WTC11 (cell line): ENCODE results near the gene RNF31. TPM values are rescaled to one million over a fixed set of nuclear protein-coding genes. Genes with fewer than 3 reads are reported as not detected.
A peak's percentile ranks its signal among the peaks of the same experiment; 100 is the strongest.

Experiments used
- ATAC-seq: fragments of 200-7000 bp; cut with Tn5 transposase; 2 replicates; pipeline ENCODE4 v1.10.0; 2021; ENCODE audit warnings: mild to moderate bottlenecking, moderate library complexity
- Bru-seq: library from RNA; stranded (reverse); fragments of 400-500 nt; gene quantifications from one replicate; lab custom pipeline; 2021; lab: Mats Ljungman, UMichigan
- CTCF ChIA-PET: fragments of 300-600 bp; sonication (Branson Sonifier 250); formaldehyde crosslinking; loops from one replicate; lab custom pipeline; 2021; ENCODE audit warnings: antibody characterized with exemption; lab: Charles Lee
- POLR2A ChIA-PET: fragments of 350-600 bp; sonication (Branson Sonifier 250); formaldehyde crosslinking; loops from one replicate; lab custom pipeline; 2021; ENCODE audit warnings: antibody characterized with exemption; lab: Charles Lee
- DNase-seq: peaks from one replicate; pipeline ENCODE4 v3.0.0; 2021; ENCODE audit warnings: low spot score
- H3K27ac Mint-ChIP-seq: 2 replicates; pipeline ENCODE4 v1.8.0; 2021; ENCODE audit warnings: mixed read lengths
- H3K27me3 Mint-ChIP-seq: 2 replicates; pipeline ENCODE4 v1.8.0; 2021; ENCODE audit warnings: low read depth, mild to moderate bottlenecking, moderate library complexity, mixed read lengths
- H3K36me3 Mint-ChIP-seq: 2 replicates; pipeline ENCODE4 v1.8.0; 2021; ENCODE audit warnings: mixed read lengths
- H3K4me1 Mint-ChIP-seq: 2 replicates; pipeline ENCODE4 v1.8.0; 2022; ENCODE audit warnings: mixed read lengths
- H3K4me3 Mint-ChIP-seq: 2 replicates; pipeline ENCODE4 v1.8.0; 2021; ENCODE audit warnings: mild to moderate bottlenecking, moderate library complexity, mixed read lengths
- H3K9me3 Mint-ChIP-seq: 2 replicates; pipeline ENCODE4 v1.8.0; 2021; ENCODE audit warnings: mixed read lengths
- ATF1 ChIP-seq: sonication (generic); formaldehyde crosslinking; IDR thresholded peaks from 2 replicates; pipeline ENCODE4 v1.8.1; 2023; ENCODE audit warnings: mild to moderate bottlenecking, moderate library complexity, missing genetic modification reagents
- EMX1 ChIP-seq: fragments of 250-450 bp; sonication (Bioruptor Pico); IDR thresholded peaks from 2 replicates; pipeline ENCODE4 v1.8.0; 2021; ENCODE audit warnings: mild to moderate bottlenecking
- GABPB1 ChIP-seq: sonication (generic); formaldehyde crosslinking; IDR thresholded peaks from 2 replicates; pipeline ENCODE4 v1.8.1; 2023; ENCODE audit warnings: mild to moderate bottlenecking, missing genetic modification reagents
- GRHL2 ChIP-seq: fragments of 250-450 bp; sonication (Bioruptor Pico); IDR thresholded peaks from 2 replicates; pipeline ENCODE4 v1.8.0; 2022; ENCODE audit warnings: mild to moderate bottlenecking, moderate library complexity; ENCODE audit not compliant: insufficient replicate concordance, severe bottlenecking
- JAZF1 ChIP-seq: fragments of 250-450 bp; sonication (Bioruptor Pico); IDR thresholded peaks from 2 replicates; pipeline ENCODE4 v1.9.0; 2021; ENCODE audit warnings: moderate library complexity, mild to moderate bottlenecking, inconsistent platforms
- JUN ChIP-seq: sonication (generic); formaldehyde crosslinking; IDR thresholded peaks from 2 replicates; pipeline ENCODE4 v1.8.0; 2023; ENCODE audit warnings: mild to moderate bottlenecking, missing genetic modification reagents
- MYBL2 ChIP-seq: sonication (generic); formaldehyde crosslinking; IDR thresholded peaks from 2 replicates; pipeline ENCODE4 v1.8.1; 2023; ENCODE audit warnings: mild to moderate bottlenecking, moderate library complexity, missing genetic modification reagents
- NFYB ChIP-seq: sonication (generic); formaldehyde crosslinking; conservative IDR thresholded peaks from 2 replicates; pipeline ENCODE4 v1.8.0; 2022; ENCODE audit warnings: low read depth, missing genetic modification reagents
- PRRX2 ChIP-seq: fragments of 250-450 bp; sonication (Bioruptor Pico); IDR thresholded peaks from 2 replicates; pipeline ENCODE4 v1.8.0; 2021; ENCODE audit warnings: mild to moderate bottlenecking
- SMAD4 ChIP-seq: sonication (generic); formaldehyde crosslinking; IDR thresholded peaks from 2 replicates; pipeline ENCODE4 v1.8.0; 2022; ENCODE audit warnings: mild to moderate bottlenecking, missing genetic modification reagents
- TEAD1 ChIP-seq: sonication (generic); formaldehyde crosslinking; IDR thresholded peaks from 2 replicates; pipeline ENCODE4 v1.8.0; 2022; ENCODE audit warnings: mild to moderate bottlenecking, missing genetic modification reagents
- ZNF232 ChIP-seq: sonication (generic); formaldehyde crosslinking; IDR thresholded peaks from 2 replicates; pipeline ENCODE4 v1.8.0; 2022; ENCODE audit warnings: mild to moderate bottlenecking, missing genetic modification reagents
- long read RNA-seq, 3 experiments: library from RNA in 1 of 3; library from capped mRNA in 1 of 3; library from polyadenylated mRNA in 1 of 3; unstranded in 2 of 3; stranded (forward) in 1 of 3; transcript quantifications; one replicate each; pipeline ENCODE4 v2.0.0, GENCODE V29; 2021
- total RNA-seq: library from RNA; stranded (reverse); gene quantifications from 3 replicates; pipeline ENCODE4 v1.2.3, GENCODE V29; 2021
- TF ChIP-seq, protein P1 (sequence below): sonication (generic); formaldehyde crosslinking; IDR thresholded peaks from 2 replicates; pipeline ENCODE4 v1.8.1; 2023; ENCODE audit warnings: mild to moderate bottlenecking, missing genetic modification reagents
- TF ChIP-seq, protein P2 (sequence below): sonication (generic); formaldehyde crosslinking; IDR thresholded peaks from 2 replicates; pipeline ENCODE4 v1.8.1; 2023; ENCODE audit warnings: mild to moderate bottlenecking, missing genetic modification reagents, moderate library complexity
- TF ChIP-seq, protein P3 (sequence below): fragments of 250-450 bp; sonication (Bioruptor Pico); IDR thresholded peaks from 2 replicates; pipeline ENCODE4 v1.9.0; 2021; ENCODE audit warnings: mild to moderate bottlenecking, borderline replicate concordance
- TF ChIP-seq, protein P4 (sequence below): sonication (generic); formaldehyde crosslinking; IDR thresholded peaks from 2 replicates; pipeline ENCODE4 v1.8.1; 2023; ENCODE audit warnings: mild to moderate bottlenecking, moderate library complexity, missing genetic modification reagents
- TF ChIP-seq, protein P5 (sequence below): sonication (generic); formaldehyde crosslinking; IDR thresholded peaks from 2 replicates; pipeline ENCODE4 v1.8.0; 2023; ENCODE audit warnings: missing genetic modification reagents, mild to moderate bottlenecking, borderline replicate concordance
- TF ChIP-seq, protein P6 (sequence below): sonication (generic); formaldehyde crosslinking; conservative IDR thresholded peaks from 2 replicates; pipeline ENCODE4 v1.8.1; 2022; ENCODE audit warnings: mild to moderate bottlenecking, missing genetic modification reagents
- TF ChIP-seq, protein P7 (sequence below): fragments of 200-600 bp; IDR thresholded peaks from 2 replicates; pipeline ENCODE4 v1.8.0; 2022; ENCODE audit warnings: antibody characterized with exemption

The RNF31 gene
- total RNA-seq (63.0 to 86.2 TPM (median 68.4 TPM) in 3 replicates), Bru-seq, nascent RNA (percentile 74 among the genes with signal in this experiment)
- long read RNA-seq, experiment 1, transcript RNF31-201 (21 exons, 3,627 nt): major isoform, 35 of 107 reads
- long read RNA-seq, experiment 1, partial matches to known transcripts: 40 of 107 reads
- long read RNA-seq, experiment 1, other reads (novel, unspliced or antisense): 28 of 107 reads
- long read RNA-seq, experiment 2, transcript RNF31-201 (21 exons, 3,627 nt): major isoform, 14 of 33 reads
- long read RNA-seq, experiment 2, partial matches to known transcripts: 7 of 33 reads
- long read RNA-seq, experiment 2, other reads (novel, unspliced or antisense): 11 of 33 reads
- long read RNA-seq, experiment 3, partial matches to known transcripts: 1 of 2 reads
- long read RNA-seq, experiment 3, other reads (novel, unspliced or antisense): 0 of 2 reads

DNA sequence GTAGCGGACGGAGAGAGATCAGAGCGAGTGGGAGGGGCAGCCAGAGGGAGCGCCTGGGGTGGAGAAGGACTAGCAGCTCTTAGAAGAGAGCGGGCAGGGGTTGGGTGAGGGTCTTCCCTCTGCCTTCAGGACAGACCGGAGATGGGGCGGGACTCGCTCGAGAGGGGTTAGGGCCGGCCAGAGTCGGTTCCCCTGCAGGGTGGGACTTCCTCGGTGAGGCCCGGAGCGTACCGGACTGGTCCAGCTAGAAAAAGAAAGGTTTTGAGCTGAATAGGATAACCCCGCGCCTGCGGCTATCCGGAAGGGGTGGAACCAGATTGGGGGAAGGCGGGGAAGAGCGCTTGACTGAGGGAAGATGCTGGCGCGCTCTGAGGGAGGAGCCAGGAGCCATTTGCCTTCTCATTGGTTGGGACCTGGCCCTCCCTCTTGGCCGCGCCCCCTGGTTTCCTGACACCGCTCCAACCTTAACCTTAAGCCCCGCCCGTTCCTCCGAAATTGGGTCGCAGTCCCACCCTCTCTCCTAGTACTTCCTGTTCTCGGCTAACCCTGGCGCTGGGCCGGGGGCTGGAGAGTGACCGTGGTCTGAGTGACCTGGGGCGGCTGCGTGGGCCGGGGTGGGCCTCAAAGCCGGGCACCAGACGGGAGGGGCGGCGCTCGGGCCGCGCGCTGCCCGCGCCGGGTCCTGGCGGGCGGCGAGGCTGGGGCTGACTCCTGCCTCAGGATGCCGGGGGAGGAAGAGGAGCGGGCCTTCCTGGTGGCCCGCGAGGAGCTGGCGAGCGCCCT is at the start of gene RNF31:
Gene RNF31 (plus strand): TSS at position 521 of the 783 bp plus-strand sequence. CDS start 201 bp downstream, at position 722.
- ChIA-PET POLR2A (interaction anchor here (0.6 to 3.3 kb wide), 15 partner anchors 10 to 114 kb away, joined by 3 to 24 read pairs (median 4); partner anchors contain the start of genes CHMP4A, DCAF11, IRF9 and NRL), CTCF (interaction anchor here (0.5 to 4.1 kb wide), 20 partner anchors 11 to 284 kb away, joined by 3 to 55 read pairs (median 4); partner anchors contain the start of genes DCAF11, DHRS1, IPO4 and IRF9)
- H3K4me3 Mint-ChIP-seq: peak within 1 kb of the TSS; percentile 99
- no peaks in the 10 kb centered on the region for H3K27me3 Mint-ChIP-seq
- DNase-seq: peak; percentile 98
- H3K9me3 Mint-ChIP-seq: no peaks in the 10 kb centered on the region
- peak within 1 kb of the TSS; percentile 98 for H3K27ac Mint-ChIP-seq
- peak; percentile 89 for ATAC-seq
- H3K4me1 Mint-ChIP-seq: peaks cover 21% of the 10 kb centered on the region
- peaks cover 44% of the 10 kb centered on the region for H3K36me3 Mint-ChIP-seq
- TF ChIP-seq, protein P1, sequence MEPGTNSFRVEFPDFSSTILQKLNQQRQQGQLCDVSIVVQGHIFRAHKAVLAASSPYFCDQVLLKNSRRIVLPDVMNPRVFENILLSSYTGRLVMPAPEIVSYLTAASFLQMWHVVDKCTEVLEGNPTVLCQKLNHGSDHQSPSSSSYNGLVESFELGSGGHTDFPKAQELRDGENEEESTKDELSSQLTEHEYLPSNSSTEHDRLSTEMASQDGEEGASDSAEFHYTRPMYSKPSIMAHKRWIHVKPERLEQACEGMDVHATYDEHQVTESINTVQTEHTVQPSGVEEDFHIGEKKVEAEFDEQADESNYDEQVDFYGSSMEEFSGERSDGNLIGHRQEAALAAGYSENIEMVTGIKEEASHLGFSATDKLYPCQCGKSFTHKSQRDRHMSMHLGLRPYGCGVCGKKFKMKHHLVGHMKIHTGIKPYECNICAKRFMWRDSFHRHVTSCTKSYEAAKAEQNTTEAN: no peak
- TF ChIP-seq EMX1 (CRISPR knock-in tag) (no peak), JAZF1 (CRISPR knock-in tag) (no peak), PRRX2 (CRISPR knock-in tag) (no peak), MYBL2 (no peak), GABPB1 (peak; percentile 5; the same call in 1 of the 2 replicates), JUN (CRISPR knock-in tag) (0 out of 2 replicates have a peak, but pooled peaks have one; percentile 48), NFYB (CRISPR knock-in tag) (peak; percentile 49; the same call in 1 of the 2 replicates), ZNF232 (no peak), SMAD4 (CRISPR knock-in tag) (0 out of 2 replicates have a peak, but pooled peaks have one; percentile 22), ATF1 (CRISPR knock-in tag) (no peak), GRHL2 (CRISPR knock-in tag) (no peak), TEAD1 (CRISPR knock-in tag) (peak; percentile 47; the same call in 1 of the 2 replicates)
- TF ChIP-seq, protein P2, sequence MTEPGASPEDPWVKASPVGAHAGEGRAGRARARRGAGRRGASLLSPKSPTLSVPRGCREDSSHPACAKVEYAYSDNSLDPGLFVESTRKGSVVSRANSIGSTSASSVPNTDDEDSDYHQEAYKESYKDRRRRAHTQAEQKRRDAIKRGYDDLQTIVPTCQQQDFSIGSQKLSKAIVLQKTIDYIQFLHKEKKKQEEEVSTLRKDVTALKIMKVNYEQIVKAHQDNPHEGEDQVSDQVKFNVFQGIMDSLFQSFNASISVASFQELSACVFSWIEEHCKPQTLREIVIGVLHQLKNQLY: no peak
- TF ChIP-seq, protein P3, sequence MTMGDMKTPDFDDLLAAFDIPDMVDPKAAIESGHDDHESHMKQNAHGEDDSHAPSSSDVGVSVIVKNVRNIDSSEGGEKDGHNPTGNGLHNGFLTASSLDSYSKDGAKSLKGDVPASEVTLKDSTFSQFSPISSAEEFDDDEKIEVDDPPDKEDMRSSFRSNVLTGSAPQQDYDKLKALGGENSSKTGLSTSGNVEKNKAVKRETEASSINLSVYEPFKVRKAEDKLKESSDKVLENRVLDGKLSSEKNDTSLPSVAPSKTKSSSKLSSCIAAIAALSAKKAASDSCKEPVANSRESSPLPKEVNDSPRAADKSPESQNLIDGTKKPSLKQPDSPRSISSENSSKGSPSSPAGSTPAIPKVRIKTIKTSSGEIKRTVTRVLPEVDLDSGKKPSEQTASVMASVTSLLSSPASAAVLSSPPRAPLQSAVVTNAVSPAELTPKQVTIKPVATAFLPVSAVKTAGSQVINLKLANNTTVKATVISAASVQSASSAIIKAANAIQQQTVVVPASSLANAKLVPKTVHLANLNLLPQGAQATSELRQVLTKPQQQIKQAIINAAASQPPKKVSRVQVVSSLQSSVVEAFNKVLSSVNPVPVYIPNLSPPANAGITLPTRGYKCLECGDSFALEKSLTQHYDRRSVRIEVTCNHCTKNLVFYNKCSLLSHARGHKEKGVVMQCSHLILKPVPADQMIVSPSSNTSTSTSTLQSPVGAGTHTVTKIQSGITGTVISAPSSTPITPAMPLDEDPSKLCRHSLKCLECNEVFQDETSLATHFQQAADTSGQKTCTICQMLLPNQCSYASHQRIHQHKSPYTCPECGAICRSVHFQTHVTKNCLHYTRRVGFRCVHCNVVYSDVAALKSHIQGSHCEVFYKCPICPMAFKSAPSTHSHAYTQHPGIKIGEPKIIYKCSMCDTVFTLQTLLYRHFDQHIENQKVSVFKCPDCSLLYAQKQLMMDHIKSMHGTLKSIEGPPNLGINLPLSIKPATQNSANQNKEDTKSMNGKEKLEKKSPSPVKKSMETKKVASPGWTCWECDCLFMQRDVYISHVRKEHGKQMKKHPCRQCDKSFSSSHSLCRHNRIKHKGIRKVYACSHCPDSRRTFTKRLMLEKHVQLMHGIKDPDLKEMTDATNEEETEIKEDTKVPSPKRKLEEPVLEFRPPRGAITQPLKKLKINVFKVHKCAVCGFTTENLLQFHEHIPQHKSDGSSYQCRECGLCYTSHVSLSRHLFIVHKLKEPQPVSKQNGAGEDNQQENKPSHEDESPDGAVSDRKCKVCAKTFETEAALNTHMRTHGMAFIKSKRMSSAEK (CRISPR knock-in tag): no peak
- TF ChIP-seq, protein P4, sequence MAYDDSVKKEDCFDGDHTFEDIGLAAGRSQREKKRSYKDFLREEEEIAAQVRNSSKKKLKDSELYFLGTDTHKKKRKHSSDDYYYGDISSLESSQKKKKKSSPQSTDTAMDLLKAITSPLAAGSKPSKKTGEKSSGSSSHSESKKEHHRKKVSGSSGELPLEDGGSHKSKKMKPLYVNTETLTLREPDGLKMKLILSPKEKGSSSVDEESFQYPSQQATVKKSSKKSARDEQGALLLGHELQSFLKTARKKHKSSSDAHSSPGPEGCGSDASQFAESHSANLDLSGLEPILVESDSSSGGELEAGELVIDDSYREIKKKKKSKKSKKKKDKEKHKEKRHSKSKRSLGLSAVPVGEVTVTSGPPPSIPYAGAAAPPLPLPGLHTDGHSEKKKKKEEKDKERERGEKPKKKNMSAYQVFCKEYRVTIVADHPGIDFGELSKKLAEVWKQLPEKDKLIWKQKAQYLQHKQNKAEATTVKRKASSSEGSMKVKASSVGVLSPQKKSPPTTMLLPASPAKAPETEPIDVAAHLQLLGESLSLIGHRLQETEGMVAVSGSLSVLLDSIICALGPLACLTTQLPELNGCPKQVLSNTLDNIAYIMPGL (CRISPR knock-in tag): no peak
- TF ChIP-seq, protein P5, sequence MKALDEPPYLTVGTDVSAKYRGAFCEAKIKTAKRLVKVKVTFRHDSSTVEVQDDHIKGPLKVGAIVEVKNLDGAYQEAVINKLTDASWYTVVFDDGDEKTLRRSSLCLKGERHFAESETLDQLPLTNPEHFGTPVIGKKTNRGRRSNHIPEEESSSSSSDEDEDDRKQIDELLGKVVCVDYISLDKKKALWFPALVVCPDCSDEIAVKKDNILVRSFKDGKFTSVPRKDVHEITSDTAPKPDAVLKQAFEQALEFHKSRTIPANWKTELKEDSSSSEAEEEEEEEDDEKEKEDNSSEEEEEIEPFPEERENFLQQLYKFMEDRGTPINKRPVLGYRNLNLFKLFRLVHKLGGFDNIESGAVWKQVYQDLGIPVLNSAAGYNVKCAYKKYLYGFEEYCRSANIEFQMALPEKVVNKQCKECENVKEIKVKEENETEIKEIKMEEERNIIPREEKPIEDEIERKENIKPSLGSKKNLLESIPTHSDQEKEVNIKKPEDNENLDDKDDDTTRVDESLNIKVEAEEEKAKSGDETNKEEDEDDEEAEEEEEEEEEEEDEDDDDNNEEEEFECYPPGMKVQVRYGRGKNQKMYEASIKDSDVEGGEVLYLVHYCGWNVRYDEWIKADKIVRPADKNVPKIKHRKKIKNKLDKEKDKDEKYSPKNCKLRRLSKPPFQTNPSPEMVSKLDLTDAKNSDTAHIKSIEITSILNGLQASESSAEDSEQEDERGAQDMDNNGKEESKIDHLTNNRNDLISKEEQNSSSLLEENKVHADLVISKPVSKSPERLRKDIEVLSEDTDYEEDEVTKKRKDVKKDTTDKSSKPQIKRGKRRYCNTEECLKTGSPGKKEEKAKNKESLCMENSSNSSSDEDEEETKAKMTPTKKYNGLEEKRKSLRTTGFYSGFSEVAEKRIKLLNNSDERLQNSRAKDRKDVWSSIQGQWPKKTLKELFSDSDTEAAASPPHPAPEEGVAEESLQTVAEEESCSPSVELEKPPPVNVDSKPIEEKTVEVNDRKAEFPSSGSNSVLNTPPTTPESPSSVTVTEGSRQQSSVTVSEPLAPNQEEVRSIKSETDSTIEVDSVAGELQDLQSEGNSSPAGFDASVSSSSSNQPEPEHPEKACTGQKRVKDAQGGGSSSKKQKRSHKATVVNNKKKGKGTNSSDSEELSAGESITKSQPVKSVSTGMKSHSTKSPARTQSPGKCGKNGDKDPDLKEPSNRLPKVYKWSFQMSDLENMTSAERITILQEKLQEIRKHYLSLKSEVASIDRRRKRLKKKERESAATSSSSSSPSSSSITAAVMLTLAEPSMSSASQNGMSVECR (CRISPR knock-in tag): peak; percentile 85
- TF ChIP-seq, protein P6, sequence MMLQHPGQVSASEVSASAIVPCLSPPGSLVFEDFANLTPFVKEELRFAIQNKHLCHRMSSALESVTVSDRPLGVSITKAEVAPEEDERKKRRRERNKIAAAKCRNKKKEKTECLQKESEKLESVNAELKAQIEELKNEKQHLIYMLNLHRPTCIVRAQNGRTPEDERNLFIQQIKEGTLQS (CRISPR knock-in tag): no peak
- TF ChIP-seq, protein P7, sequence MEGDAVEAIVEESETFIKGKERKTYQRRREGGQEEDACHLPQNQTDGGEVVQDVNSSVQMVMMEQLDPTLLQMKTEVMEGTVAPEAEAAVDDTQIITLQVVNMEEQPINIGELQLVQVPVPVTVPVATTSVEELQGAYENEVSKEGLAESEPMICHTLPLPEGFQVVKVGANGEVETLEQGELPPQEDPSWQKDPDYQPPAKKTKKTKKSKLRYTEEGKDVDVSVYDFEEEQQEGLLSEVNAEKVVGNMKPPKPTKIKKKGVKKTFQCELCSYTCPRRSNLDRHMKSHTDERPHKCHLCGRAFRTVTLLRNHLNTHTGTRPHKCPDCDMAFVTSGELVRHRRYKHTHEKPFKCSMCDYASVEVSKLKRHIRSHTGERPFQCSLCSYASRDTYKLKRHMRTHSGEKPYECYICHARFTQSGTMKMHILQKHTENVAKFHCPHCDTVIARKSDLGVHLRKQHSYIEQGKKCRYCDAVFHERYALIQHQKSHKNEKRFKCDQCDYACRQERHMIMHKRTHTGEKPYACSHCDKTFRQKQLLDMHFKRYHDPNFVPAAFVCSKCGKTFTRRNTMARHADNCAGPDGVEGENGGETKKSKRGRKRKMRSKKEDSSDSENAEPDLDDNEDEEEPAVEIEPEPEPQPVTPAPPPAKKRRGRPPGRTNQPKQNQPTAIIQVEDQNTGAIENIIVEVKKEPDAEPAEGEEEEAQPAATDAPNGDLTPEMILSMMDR: no peak
